GM12878 (cell line): Measurements from ENCODE around the gene CALY. TPM values are rescaled to one million over a fixed set of nuclear protein-coding genes. Genes with fewer than 3 reads are reported as not detected.
A peak's percentile ranks its signal among the peaks of the same experiment; 100 is the strongest.

Experiments used
- CEBPZ ChIP-seq: fragments of 150-350 bp; IDR thresholded peaks from 2 replicates; pipeline ENCODE4 v1.6.1; 2016; ENCODE audit warnings: low read depth, low read length
- CUX1 ChIP-seq: IDR thresholded peaks from 2 replicates; pipeline ENCODE4 v1.6.1; 2012; ENCODE audit warnings: improper control_type of control experiment, low read depth, low read length; ENCODE audit not compliant: insufficient replicate concordance
- DPF2 ChIP-seq: fragments of 450-650 bp; IDR thresholded peaks from 2 replicates; pipeline ENCODE4 v1.6.1; 2017; ENCODE audit warnings: mild to moderate bottlenecking
- ELK1 ChIP-seq: IDR thresholded peaks from 2 replicates; pipeline ENCODE4 v1.6.1; 2012; ENCODE audit warnings: low read depth, low read length, improper control_type of control experiment
- GATAD2B ChIP-seq: fragments of 450-650 bp; conservative IDR thresholded peaks from 2 replicates; pipeline ENCODE4 v1.6.1; 2017; ENCODE audit warnings: low read depth, mild to moderate bottlenecking, moderate library complexity
- HSF1 ChIP-seq: fragments of 150-350 bp; IDR thresholded peaks from 2 replicates; pipeline ENCODE4 v1.6.1; 2014; ENCODE audit warnings: mild to moderate bottlenecking, low read depth, low read length
- MYC ChIP-seq: IDR thresholded peaks from 2 replicates; pipeline ENCODE4 v1.6.1; 2011; ENCODE audit warnings: mild to moderate bottlenecking, low read length, moderate library complexity, inconsistent platforms; ENCODE audit not compliant: insufficient read depth, insufficient replicate concordance, insufficient read length, severe bottlenecking
- NFXL1 ChIP-seq: fragments of 450-650 bp; IDR thresholded peaks from 2 replicates; pipeline ENCODE4 v1.6.1; 2017; ENCODE audit warnings: antibody characterized with exemption, mild to moderate bottlenecking, borderline replicate concordance
- RAD21 ChIP-seq: IDR thresholded peaks from 2 replicates; pipeline ENCODE4 v1.6.1; 2011; ENCODE audit warnings: mild to moderate bottlenecking, low read depth, low read length, moderate library complexity; ENCODE audit not compliant: insufficient read depth
- REST ChIP-seq: IDR thresholded peaks from 2 replicates; pipeline ENCODE4 v1.6.1; 2012; ENCODE audit warnings: mild to moderate bottlenecking, low read depth, low read length
- SMAD5 ChIP-seq: IDR thresholded peaks from 2 replicates; pipeline ENCODE4 v1.6.1; 2016; ENCODE audit warnings: antibody characterized with exemption, low read depth
- SUZ12 ChIP-seq: fragments of 200-600 bp; sonication (generic); IDR thresholded peaks from one replicate; pipeline ENCODE4 v1.6.1; 2018; ENCODE audit warnings: antibody characterized with exemption, mild to moderate bottlenecking; ENCODE audit not compliant: unreplicated experiment
- TBL1XR1 ChIP-seq: IDR thresholded peaks from 2 replicates; pipeline ENCODE4 v1.6.1; 2012; ENCODE audit warnings: low read depth, low read length, improper control_type of control experiment
- polyA plus RNA-seq, 11 experiments: library from polyadenylated mRNA; depleted of rRNA in 4 of 11; unstranded in 6 of 11; stranded (reverse) in 5 of 11; fragments of >200 nt; fragmentation: Nextera tagmentation in 4 of 11; fragmentation: Illumina TruSeq in 1 of 11; extraction: Ambion mirVana in 4 of 11; extraction: Trizol in 1 of 11; gene quantifications; 1 replicate in 1 of 11; 2 replicates in 10 of 11; pipeline versions ENCODE4 v1.2.1 to v1.2.3, GENCODE V29; 2011 to 2016; ENCODE audit warnings: inconsistent platforms in 2 of 11, missing spikeins in 2 of 11, low read depth in 1 of 11
- total RNA-seq, 4 experiments: library from RNA; depleted of rRNA in 3 of 4; stranded (reverse); fragments of >200 nt in 3 of 4; fragmentation: Illumina TruSeq in 1 of 4; extraction: Trizol in 1 of 4; gene quantifications; 2 replicates each; pipeline versions ENCODE4 v1.2.1 to v1.2.3, GENCODE V29; 2013 to 2021

The CALY gene
- total and polyA plus RNA-seq, 10 of the 15 experiments (the other 5 are each of a cell fraction or from before 2014, with no cell fraction given) = 0.07 TPM; not detected in 9

- TF ChIP-seq CEBPZ (no peak), GATAD2B (peak; percentile 68), ELK1 (no peak), CUX1 (no peak), SMAD5 (no peak), MYC (no peak), TBL1XR1 (no peak), SUZ12 (no peak), HSF1 (no peak), DPF2 (peak; percentile 33), RAD21 (no peak), REST (no peak), NFXL1 (no peak)
Observed at GRCh38 chr10:133378251-133379096, 41.8 kb upstream of the CALY start (continued).
